ENCODE results near the gene GLYR1.

DNA sequence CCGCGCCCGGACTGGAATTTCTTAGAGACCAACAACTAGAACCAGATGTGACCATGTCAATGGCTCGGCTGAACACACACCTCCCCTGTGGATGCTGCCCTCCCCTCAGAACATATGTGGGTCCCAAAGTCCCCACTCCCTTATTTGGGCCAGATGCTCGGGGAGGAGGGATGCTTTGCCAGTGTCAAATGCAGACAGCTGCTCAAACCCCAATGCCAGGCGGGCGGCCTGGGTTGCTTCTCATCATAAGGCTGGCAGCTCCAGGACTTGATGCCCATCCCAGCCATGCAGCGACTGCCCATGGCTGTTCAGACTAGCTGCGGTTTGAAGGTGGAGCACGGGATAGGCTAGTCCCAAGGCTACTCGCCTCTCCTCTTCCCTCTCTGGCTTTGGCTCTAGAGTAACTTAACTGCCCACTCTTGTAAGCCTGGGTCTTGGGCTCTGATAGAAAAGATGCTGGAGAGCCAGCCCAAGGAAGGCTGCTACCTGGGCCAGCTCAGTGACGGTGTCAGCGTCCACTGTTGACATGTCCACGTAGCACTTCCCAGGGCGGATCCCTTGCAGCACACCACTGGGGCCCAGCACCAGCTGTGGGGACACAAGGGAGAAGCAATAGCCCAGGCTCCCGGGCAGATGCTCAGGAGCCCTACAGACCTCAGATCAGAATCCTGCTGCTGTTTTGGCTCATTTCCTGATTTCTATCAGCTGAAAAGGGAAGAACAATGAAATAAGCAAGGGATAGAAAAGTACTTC, 33.7 kb downstream of the GLYR1 start:
- TF ChIP-seq, protein P1, sequence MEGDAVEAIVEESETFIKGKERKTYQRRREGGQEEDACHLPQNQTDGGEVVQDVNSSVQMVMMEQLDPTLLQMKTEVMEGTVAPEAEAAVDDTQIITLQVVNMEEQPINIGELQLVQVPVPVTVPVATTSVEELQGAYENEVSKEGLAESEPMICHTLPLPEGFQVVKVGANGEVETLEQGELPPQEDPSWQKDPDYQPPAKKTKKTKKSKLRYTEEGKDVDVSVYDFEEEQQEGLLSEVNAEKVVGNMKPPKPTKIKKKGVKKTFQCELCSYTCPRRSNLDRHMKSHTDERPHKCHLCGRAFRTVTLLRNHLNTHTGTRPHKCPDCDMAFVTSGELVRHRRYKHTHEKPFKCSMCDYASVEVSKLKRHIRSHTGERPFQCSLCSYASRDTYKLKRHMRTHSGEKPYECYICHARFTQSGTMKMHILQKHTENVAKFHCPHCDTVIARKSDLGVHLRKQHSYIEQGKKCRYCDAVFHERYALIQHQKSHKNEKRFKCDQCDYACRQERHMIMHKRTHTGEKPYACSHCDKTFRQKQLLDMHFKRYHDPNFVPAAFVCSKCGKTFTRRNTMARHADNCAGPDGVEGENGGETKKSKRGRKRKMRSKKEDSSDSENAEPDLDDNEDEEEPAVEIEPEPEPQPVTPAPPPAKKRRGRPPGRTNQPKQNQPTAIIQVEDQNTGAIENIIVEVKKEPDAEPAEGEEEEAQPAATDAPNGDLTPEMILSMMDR (IDR thresholded peaks at IDR 0.05), result no peak
- TF ChIP-seq EZH2 (IDR thresholded peaks at IDR 0.05) (no peak), EZH2phosphoT487 (IDR thresholded peaks at IDR 0.05) (no peak)
